ENCODE measurements around the gene F10. TPM values are rescaled to one million over a fixed set of nuclear protein-coding genes. Genes with fewer than 3 reads are reported as not detected.

F10 gene
- total RNA-seq, 2 donors from 2014 or later, result 18.7 to 32.4 TPM

- Histone ChIP-seq H3K4me1 (ENCODE audit: control insufficient read depth, insufficient read depth, low read length) (peaks cover 21% of the 10 kb centered on the region), H3K9ac (ENCODE audit: extremely low read depth, low read length, poor library complexity, severe bottlenecking) (no peak overlapping the region), H3K4me3 (ENCODE audit: low read length) (no peak overlapping the region), H3K27me3 (ENCODE audit: control insufficient read depth, insufficient read depth, low read length, poor library complexity, severe bottlenecking) (peaks cover 13% of the 10 kb centered on the region), H3K9me3 (ENCODE audit: control insufficient read depth, low read length) (peaks cover 13% of the 10 kb centered on the region), H3K36me3 (ENCODE audit: control insufficient read depth, insufficient read depth, low read length) (no peaks in the 10 kb centered on the region), H3K27ac (ENCODE audit: low read depth, low read length) (no peak overlapping the region)
- Mint-ChIP-seq H3K4me3 (no peak overlapping the region), H3K9me3 (peaks cover 7% of the 10 kb centered on the region), H3K27me3 (ENCODE audit: insufficient read depth) (no peaks in the 10 kb centered on the region), H3K36me3 (ENCODE audit: low read depth) (peaks cover 10% of the 10 kb centered on the region), H3K4me1 (peaks cover 47% of the 10 kb centered on the region), H3K27ac (peak overlapping the region; percentile 76)
- peak; percentile 41 for DNase-seq
- TF ChIP-seq CTCF (conservative IDR thresholded peaks at IDR 0.05), result peak; percentile 16
- whole genome bisulfite sequencing, 2 experiments (ENCODE audit: insufficient coverage in 1 of 2, insufficient read length in 1 of 2), result 94 to 95% methylated on average over 2 to 3 of the region's 3 CpGs
Measured at GRCh38 chr13:113155201-113155600, 32.6 kb downstream of the F10 start.

- TF ChIP-seq CTCF (conservative IDR thresholded peaks at IDR 0.05), result no peak
- H3K4me1 ChIP-seq (ENCODE audit: control insufficient read depth, insufficient read depth, low read length), result peaks cover 21% of the 10 kb centered on the region
- DNase-seq, result no peak
- Mint-ChIP-seq H3K4me1 (peaks cover 46% of the 10 kb centered on the region), H3K27me3 (ENCODE audit: insufficient read depth) (no peaks in the 10 kb centered on the region), H3K4me3 (no peak overlapping the region), H3K36me3 (ENCODE audit: low read depth) (peaks cover 10% of the 10 kb centered on the region), H3K9me3 (peaks cover 7% of the 10 kb centered on the region), H3K27ac (no peak overlapping the region)
- 96 to 97% methylated on average over 5 to 9 of the region's 9 CpGs for WGBS, 2 experiments (ENCODE audit: insufficient coverage in 1 of 2, insufficient read length in 1 of 2)
- H3K9ac ChIP-seq (ENCODE audit: extremely low read depth, low read length, poor library complexity, severe bottlenecking), result no peak overlapping the region
- peaks cover 13% of the 10 kb centered on the region for H3K27me3 ChIP-seq (ENCODE audit: control insufficient read depth, insufficient read depth, low read length, poor library complexity, severe bottlenecking)
- H3K27ac ChIP-seq (ENCODE audit: low read depth, low read length), result no peak overlapping the region
- H3K4me3 ChIP-seq (ENCODE audit: low read length), result no peak overlapping the region
- H3K9me3 ChIP-seq (ENCODE audit: control insufficient read depth, low read length), result peaks cover 13% of the 10 kb centered on the region
- H3K36me3 ChIP-seq (ENCODE audit: control insufficient read depth, insufficient read depth, low read length), result no peaks in the 10 kb centered on the region
Measured at GRCh38 chr13:113155982-113156655, 33.5 kb downstream of the F10 start.

- H3K9me3 Mint-ChIP-seq, result peaks cover 7% of the 10 kb centered on the region
- no peak for TF ChIP-seq CTCF (conservative IDR thresholded peaks at IDR 0.05)
- 80 to 88% methylated on average over 9 to 12 of the region's 12 CpGs for WGBS, 2 experiments (ENCODE audit: insufficient coverage in 1 of 2, insufficient read length in 1 of 2)
- H3K4me3 ChIP-seq (ENCODE audit: low read length), result no peak overlapping the region
- no peak overlapping the region for H3K9ac ChIP-seq (ENCODE audit: extremely low read depth, low read length, poor library complexity, severe bottlenecking)
- no peaks in the 10 kb centered on the region for H3K27me3 Mint-ChIP-seq (ENCODE audit: insufficient read depth)
- peak overlapping the region; percentile 13 for H3K27ac Mint-ChIP-seq
- H3K4me1 ChIP-seq (ENCODE audit: control insufficient read depth, insufficient read depth, low read length), result peaks cover 21% of the 10 kb centered on the region
- peaks cover 13% of the 10 kb centered on the region for H3K9me3 ChIP-seq (ENCODE audit: control insufficient read depth, low read length)
- peaks cover 12% of the 10 kb centered on the region for H3K27me3 ChIP-seq (ENCODE audit: control insufficient read depth, insufficient read depth, low read length, poor library complexity, severe bottlenecking)
- H3K36me3 ChIP-seq (ENCODE audit: control insufficient read depth, insufficient read depth, low read length), result no peaks in the 10 kb centered on the region
- no peak overlapping the region for H3K27ac ChIP-seq (ENCODE audit: low read depth, low read length)
- DNase-seq, result peak; percentile 51
- H3K36me3 Mint-ChIP-seq (ENCODE audit: low read depth), result peaks cover 10% of the 10 kb centered on the region
- peaks cover 40% of the 10 kb centered on the region for H3K4me1 Mint-ChIP-seq
- H3K4me3 Mint-ChIP-seq, result peak overlapping the region; percentile 4
Measured at GRCh38 chr13:113157206-113157928, 34.8 kb downstream of the F10 start.
